HG03354 (cell line): ENCODE measurements around the gene TXNDC5.

Experiments used
- ATAC-seq: cut with Tn5 transposase; IDR thresholded peaks from one replicate; pipeline ENCODE4 v1.9.1; 2021; ENCODE audit warnings: mild to moderate bottlenecking; ENCODE audit not compliant: unreplicated experiment, poor library complexity, severe bottlenecking

TXNDC5 gene

GRCh38 chr6:7916959-7917358, 6.4 kb upstream of the TXNDC5 start:
- peak; percentile 93 for ATAC-seq

- ATAC-seq, result no peak
Measured at GRCh38 chr6:7914991-7915789, 4.6 kb upstream of the TXNDC5 start.

DNA sequence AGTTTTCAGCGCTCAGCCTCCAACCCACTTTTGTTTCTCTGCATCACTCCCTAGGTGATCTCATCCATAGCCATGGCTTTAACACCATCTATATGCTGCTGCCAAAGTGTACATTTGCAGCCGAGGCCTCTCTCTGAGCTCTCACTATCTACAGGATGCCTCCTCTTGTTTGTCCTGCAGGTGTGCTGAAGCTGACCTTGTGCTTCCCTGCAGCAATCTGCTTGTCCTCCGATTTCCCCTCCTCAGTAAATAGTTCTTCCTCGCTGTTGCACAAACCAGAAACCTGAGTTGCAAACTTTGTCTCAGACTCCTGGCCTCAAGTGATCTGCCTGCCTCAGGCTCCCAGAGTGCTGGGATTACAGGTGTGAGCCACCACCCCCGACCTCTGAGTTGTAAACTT, 3.7 kb upstream of the TXNDC5 start:
- ATAC-seq, result no peak

DNA sequence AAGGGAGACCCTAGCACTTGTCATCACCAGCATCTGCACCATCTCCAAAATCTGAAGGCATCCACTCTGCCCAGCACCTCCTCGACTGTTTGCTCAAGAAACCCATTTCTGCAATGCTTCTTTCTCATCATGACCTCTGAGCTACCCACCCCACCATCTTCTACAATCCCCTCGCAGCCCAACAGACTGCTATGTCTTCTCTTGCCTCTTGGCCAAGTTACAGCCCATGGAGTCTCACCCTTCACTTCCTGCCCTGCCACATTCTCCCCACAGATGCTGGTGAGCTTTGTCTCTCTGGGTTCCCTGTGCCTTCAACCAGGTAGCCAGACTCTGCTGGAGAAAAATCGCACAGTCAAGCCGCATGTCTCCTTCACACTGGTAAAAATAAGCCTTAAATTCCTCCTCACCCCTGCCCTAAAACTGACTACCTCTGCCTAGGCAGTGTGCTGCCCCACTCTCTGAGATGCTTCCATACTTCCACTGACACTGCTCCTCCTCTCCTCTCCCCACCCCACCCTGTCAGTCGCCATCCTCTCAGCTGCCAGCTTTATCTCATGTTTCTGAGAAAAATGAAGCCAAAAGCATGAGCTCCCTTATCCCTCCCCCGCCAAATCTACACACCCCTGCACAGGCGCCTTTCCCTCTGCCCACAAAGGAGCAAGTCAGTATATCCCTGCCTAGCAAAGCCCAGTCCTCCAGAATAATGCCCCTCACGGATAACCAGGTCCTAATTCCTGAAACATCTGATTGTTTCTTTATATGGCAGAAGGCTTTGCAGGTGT, 2.3 kb upstream of the TXNDC5 start:
- ATAC-seq, result no peak

GRCh38 chr6:7912024-7912423, 1.4 kb upstream of the TXNDC5 start:
- ATAC-seq, result no peak

- no peak for ATAC-seq
Measured at GRCh38 chr6:7911345-7911725, 747 bp upstream of the TXNDC5 start.

GRCh38 chr6:7910298-7910653, 312 bp downstream of the TXNDC5 start:
- peak; percentile 35 for ATAC-seq

GRCh38 chr6:7909323-7910276, 988 bp downstream of the TXNDC5 start:
- ATAC-seq, result peak; percentile 35

DNA sequence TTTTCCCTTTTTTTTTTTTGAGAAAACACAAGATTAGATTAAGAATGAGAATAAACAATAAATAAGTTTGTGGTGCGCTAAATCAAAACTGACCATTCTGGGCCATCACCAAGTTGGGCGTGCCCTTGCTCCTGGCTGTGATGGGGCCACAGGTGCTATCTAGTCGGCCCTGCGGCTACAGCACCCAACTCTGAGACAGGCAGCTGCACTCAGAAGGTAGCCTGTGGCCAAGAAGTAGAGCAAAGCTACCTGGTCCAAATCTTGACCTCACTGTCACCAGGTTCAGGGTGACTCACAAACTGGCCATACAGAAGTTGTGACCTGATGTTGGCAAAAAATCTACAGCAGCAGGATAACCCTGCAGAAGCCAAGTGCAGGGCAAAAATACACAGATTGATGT, 3.4 kb downstream of the TXNDC5 start:
- ATAC-seq, result no peak

DNA sequence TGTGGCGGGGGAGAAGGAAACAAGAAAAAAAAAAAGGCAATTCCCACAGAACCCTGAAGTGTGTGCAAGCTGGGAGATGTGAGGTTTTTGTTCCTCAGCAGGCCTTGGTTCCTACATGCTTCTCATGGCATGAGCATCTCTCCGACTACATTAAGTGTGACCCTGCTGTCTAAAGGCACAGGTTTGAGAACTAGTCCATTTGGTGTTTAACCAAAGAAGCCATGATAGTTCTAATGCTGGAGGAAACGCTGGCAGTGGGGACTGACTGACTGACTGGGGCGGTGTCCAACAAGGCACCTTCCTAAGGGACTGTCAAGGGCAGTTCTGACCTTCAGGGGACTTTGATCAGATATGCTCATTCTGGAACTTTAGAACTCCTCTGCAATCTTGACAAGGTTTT, 3.8 kb downstream of the TXNDC5 start:
- no peak for ATAC-seq

DNA sequence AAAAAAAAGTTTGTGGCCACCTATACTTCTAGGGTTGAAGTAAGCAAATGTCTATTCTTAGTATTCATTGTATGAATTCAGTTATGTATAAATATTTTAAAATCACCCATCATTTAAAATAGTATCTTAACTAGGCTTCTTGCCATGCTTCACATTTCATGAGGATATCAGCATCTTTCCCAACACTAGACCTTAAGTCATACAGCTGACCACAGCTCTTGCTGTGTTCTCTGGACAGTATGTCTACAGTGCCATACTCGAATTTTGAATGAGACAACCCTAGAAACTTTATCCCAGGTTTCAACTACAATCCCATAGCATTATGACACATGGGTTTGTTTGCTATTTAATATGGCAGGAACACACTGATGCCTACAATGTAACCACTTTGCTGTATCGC, 5.2 kb downstream of the TXNDC5 start:
- no peak for ATAC-seq

DNA sequence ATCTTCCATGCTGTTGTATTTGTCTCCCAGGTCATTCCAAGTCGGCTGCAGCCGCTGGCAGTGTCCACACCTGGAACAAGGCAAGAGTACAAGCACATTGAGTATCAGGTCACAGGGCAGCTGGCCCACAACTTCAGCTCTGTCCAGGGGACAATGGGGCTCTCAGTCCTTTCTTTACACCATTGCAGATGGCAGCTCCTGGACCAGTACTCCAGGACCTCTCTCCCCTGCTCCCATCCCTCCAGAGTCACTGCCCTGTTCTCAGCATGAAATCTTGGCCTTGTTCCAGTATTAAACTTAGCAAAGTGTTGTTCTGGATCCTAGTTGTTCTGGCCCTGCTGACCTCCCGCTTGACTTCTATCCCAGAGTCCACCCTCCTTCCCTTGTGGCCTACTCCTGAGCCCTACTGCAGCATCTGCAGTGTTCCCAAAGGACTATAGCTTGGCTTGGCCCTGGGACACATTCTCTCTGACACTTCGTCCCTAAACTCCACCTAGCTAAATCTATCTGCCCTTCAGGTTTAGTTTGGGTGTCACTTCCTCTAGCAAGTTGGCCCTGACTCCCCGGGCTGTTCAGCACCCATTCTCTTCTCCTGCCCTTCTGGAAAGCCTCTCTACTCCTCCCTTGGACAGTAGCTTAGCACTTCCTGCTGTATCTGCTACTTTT, 5.8 kb downstream of the TXNDC5 start:
- no peak for ATAC-seq

- no peak for ATAC-seq
Measured at GRCh38 chr6:7903673-7904072, 6.9 kb downstream of the TXNDC5 start.

DNA sequence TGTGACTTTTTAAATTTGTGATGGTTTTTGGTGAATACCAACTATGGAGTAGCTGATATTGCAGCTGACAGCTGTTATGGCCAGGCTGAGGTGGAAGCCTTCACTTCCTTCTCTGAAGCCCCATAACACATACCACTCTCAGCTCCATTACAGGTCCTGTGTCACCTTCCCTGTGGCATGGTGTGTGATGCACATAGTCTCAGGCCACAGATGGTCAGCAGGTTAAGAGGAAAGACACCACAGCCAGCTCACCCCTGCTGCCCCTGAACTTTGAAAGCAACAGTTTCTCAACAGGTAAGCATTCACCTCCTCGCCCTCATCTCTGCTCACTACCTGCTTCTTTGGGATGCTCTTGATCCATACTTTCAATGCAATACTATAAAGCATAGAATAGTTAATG, 7.7 kb downstream of the TXNDC5 start:
- no peak for ATAC-seq

DNA sequence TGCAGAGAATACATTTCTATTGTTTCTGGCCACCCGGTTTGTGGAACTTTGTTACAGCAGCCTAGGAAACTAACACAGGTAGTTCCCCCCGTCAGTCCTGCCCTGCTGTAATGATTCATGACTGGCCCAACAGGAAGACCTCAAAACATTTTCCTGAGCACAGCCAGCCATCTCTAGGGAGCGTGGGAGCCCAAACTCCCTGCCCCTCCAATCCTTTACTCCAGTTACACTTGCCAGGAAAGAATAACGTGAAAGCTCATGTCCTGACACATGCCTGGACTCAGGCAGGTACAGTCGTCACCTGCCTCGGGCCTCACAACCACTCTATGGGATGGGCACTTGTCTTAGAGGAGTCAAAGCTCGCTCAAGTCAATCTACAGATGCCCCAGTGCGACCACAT, 8.4 kb downstream of the TXNDC5 start:
- ATAC-seq, result no peak

DNA sequence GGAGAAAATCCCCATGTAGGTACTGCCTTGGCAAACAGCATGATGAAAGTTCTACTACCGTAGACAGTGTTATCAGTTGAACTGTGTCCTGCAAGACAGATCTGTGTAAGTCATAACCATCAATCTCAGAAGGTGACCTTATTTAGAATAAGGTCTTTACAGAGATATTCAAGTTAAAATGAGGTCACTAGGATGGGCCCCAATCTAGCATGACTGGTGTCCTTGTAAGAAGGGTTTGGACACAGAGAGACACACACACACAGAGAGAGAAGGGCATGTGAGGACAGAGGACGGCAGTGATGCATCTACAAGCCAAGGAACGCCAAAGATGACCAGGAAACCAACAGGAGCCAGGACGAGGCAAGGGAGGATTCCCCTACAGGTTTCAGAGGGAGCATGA, 8.8 kb downstream of the TXNDC5 start:
- no peak for ATAC-seq

DNA sequence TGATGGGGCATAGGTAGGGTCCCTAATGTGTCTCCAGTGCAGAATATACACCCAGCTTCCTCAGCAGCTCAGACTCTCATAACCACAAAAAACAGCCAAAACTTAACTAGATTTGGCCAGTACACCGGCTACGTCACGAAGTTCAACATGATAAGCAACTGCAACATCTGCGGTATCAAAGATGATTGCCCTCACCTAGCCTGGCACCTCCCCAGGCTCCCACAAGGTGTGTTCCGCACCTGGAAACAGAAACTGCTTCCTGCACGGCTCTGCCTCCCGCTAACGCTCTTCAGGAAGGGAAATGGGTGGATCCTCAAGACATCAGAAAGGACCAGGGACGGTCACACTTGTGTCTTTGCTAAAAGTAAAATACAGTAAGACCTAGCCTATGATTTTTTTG, 9.5 kb downstream of the TXNDC5 start:
- ATAC-seq, result no peak

DNA sequence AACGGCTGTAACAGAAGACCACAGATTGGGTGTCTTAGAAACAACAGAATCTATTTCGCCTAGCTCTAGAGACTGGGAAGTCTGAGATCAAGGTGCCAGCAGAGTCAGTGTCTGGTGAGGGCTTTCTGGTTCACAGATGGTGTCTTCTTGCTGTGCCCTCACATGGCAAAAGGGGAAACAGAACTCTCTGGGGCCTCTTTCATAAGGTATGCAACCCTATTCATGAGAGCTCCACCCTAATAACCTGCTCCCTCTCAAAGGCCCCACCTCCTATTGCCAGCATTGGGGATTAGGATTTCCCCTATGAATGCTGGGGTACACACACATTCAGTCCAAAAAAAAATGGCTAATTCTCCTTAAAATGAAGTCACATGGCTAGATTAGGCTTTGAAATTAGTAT, 10.0 kb downstream of the TXNDC5 start:
- ATAC-seq, result no peak

GRCh38 chr6:7899889-7900213, 10.7 kb downstream of the TXNDC5 start:
- ATAC-seq, result no peak
